M059J (cell line): ENCODE results near the gene NIFK. TPM values are rescaled to one million over a fixed set of nuclear protein-coding genes. Genes with fewer than 3 reads are reported as not detected.
"Not testable (repeated sequence)": the region's sequence is repeated elsewhere in the genome, so short reads cannot be mapped to it uniquely, and the experiment has no call there.

ENCODE experiments used
- DNase-seq: peaks from one replicate; pipeline ENCODE4 v3.0.0-alpha.2; 2012; ENCODE audit warnings: low read depth
- total RNA-seq: library from RNA; depleted of rRNA; stranded (reverse); fragments of >200 nt; shearing (Covaris generic); gene quantifications from 2 replicates; pipeline ENCODE4 v1.2.3, GENCODE V29; 2014; rRNA removed

Gene NIFK
- total RNA-seq, 1 experiment from 2014 or later = 45.4 TPM

- no peak for DNase-seq
Measured at GRCh38 chr2:121695171-121695451, 41.6 kb downstream of the NIFK start.

DNA sequence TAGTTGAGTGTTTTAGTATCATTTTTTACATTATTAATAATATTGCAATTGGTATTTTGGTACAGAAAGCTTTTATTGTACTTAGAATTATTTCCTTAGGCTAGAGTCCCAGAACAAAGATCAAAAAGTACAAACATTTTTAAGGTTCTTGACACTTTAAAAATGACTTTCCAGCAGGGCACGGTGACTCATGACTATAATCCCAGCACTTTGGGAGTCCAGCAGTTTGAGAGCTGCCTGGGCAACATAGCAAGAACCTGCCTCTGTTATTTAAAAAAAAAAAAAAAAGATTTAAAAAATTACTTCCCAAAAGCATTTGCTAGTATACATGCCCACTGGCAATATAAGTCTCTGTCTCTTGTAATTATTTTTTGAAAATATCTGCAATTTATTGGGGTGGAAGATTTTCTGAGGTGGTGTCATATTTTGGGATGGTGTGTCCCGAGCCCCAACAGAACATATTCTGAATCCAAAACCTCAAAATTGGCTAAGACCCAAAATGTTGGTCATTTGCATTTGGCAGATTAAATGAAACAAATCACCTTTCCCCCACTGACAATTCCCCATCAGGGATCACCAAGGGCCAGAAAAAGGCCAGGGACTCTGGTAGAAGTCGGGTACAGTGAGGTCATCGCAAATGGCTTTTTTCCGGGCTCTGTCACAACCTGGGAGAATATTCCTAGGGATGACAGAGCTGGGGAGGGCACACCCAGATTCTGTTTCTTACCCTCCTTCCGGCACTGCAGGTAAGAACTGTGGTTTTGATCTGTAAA, 42.1 kb downstream of the NIFK start:
- peak; percentile 87 for DNase-seq

DNA sequence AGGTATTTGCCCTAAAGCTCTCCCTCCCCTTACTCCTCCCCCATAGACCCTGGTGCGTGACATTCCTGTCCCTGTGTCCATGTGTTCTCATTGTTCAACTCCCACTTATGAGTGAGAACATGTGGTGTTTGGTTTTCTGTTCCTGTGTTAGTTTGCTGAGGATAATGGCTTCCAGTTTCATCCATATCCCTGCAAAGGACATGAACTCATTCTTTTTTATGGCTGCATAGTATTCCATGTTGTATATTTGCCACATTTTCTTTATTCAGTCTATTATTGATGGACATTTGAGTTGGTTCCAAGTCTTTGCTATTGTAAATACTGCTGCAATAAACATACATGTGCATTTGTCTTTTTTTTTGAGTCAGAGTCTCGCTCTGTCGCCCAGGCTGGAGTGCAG, 46.1 kb downstream of the NIFK start:
- DNase-seq = not testable (repeated sequence)

DNA sequence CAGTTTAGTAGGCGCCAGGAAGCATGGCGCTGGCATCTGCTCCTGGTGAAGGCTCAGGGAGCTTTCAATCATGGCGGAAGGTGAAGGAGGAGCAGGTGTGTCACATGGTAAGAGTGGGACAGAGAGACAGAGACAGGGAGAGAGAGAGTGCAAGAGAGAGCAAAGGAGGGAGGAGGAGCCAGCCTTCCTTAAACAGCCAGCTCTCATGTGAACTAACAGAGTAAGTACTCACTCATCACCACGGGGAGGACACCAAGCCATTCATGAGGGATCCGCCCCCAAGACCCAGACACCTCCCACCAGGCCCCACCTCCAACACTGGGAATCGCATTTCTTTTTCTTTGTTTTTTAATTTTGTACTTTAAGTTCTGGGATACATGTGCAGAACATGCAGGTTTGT, 46.6 kb downstream of the NIFK start:
- no peak for DNase-seq

DNA sequence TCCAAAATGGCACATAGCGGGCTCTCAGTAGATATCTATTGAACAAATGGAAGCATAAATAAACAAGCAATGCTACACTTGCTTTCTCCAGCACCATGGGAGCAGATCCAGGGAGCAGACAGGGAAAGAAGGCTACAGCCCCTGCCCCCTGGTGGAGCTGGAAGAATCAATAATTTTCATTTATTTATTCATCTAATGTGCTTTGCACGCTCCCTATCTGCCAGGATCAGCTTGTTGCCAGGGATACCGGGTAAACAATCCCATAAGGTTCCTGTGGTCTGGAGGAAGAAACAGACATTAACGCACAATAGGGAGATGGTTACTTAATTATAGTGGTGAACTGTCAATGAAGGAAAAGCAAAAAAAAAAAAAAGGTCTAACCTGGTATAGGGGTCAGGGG, 47.3 kb downstream of the NIFK start:
- DNase-seq = peak; percentile 62

DNA sequence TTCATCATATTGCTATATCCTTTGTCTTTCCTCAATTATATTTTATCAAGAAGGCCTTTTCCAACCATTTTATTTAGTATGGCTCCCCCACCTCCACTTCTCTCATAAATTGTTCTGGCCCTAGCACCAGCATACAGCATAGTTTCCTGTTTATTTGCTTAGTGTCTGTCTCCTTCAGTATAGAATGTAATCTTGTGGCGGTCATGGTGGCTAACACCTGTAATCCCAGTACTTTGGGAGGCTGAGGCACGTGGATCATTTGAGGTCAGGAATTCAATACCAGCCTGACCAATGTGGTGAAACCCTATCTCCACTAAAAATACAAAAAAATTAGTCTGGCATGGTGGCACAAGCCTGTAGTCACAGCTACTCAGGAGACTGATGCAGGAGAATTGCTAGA, 47.9 kb downstream of the NIFK start:
- DNase-seq = no peak

GRCh38 chr2:121686902-121687301, 49.8 kb downstream of the NIFK start:
- DNase-seq = no peak

GRCh38 chr2:121686218-121686617, 50.5 kb downstream of the NIFK start:
- DNase-seq = no peak

DNA sequence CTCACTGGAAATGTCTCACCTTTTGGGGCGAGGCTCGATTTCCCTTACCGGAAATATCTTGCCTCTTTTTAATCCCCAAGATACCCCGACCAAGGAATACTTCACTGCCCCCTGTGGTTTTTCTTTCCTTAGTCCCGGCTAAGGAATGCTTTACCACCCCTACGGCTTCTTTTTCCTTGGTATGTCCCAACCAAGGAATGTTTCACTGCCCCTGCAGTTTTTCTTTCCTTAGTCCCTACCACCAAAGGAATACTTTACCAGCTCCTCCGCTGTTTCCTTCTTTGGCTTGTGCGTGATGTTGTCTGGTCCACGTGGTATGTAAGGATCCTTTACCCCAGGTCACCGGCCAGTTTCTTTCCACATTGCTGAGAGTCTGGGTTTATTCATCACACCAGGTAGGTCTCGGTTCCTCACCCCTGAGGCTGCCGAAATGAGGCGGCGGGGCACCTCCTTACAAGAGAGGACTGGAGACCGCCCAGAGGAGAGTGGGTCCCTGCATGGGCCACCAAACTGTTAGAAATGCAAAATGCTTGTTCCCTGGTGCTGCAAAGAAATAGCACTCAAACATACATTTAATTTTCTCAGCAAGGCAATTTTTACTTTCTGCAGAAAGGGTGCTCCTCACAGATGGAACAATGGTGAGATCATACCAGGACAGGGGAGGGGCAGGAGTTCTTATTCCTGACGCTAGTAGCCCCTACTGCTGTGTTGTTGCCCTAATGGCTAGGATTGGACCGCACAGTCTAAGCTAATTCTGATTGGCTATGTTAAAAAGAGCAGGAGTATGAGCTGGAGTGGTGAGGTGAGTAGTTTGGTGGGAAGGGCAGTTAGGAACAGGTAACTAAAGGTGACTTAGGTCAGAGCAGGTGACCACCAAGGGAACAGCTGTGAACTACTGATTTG, 54.0 kb downstream of the NIFK start:
- DNase-seq = no peak

- DNase-seq = no peak
Measured at GRCh38 chr2:121677855-121678254, 58.8 kb downstream of the NIFK start.

Other genes with a start within 250 kb of the NIFK start
- gene RNU4ATAC, start 206.0 kb downstream of the NIFK start, total RNA-seq = under 0.01 TPM in 1 of 2 replicates, not detected in the other
- gene CLASP1, start 87.4 kb downstream of the NIFK start, total RNA-seq = 30.8 and 40.6 TPM in 2 replicates
- gene TSN, start 18.8 kb upstream of the NIFK start, total RNA-seq = 50.5 and 62.8 TPM in 2 replicates